ENCODE measurements around the gene CRISPLD2.

DNA sequence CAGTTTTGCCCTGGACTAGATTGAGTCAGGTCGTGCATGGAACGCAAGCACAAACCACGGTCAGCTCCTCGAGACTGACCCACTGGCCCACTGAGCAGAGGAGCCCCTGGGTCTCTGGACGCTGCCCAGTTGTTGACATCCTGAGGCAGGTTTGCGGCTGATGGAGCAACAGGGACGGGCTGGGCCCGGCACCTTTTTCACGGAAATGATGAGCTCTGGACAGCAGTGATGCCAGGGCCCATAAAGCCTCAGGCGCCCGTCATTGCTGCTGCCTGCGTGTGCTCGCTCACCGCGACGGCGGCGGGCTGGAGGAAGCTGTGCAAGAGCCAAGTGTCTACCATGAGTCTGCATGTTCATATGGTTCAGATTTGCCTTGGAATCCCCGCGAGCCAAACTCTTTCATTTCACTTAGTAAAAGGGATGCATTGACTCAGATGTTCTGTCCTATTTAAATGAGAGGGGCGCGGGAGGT, 30.8 kb upstream of the CRISPLD2 start:
- TF ChIP-seq, protein P1, sequence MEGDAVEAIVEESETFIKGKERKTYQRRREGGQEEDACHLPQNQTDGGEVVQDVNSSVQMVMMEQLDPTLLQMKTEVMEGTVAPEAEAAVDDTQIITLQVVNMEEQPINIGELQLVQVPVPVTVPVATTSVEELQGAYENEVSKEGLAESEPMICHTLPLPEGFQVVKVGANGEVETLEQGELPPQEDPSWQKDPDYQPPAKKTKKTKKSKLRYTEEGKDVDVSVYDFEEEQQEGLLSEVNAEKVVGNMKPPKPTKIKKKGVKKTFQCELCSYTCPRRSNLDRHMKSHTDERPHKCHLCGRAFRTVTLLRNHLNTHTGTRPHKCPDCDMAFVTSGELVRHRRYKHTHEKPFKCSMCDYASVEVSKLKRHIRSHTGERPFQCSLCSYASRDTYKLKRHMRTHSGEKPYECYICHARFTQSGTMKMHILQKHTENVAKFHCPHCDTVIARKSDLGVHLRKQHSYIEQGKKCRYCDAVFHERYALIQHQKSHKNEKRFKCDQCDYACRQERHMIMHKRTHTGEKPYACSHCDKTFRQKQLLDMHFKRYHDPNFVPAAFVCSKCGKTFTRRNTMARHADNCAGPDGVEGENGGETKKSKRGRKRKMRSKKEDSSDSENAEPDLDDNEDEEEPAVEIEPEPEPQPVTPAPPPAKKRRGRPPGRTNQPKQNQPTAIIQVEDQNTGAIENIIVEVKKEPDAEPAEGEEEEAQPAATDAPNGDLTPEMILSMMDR (conservative IDR thresholded peaks at IDR 0.05 in 1 of 2, IDR thresholded peaks at IDR 0.05 in 1 of 2; ENCODE audit: extremely low read depth in 1 of 2, insufficient read depth in 1 of 2, low read depth in 1 of 2, low read length in 2 of 2), result no peak
- no peak for TF ChIP-seq EZH2 (IDR thresholded peaks at IDR 0.05; ENCODE audit: borderline replicate concordance, low read length)
